GM12878 (cell line): ENCODE data around the gene PLXND1. TPM values are rescaled to one million over a fixed set of nuclear protein-coding genes. Genes with fewer than 3 reads are reported as not detected.
A peak's percentile ranks its signal among the peaks of the same experiment; 100 is the strongest.

Experiments
- ATAC-seq: fragments of 200-7000 bp; cut with Tn5 transposase; 3 replicates; pipeline ENCODE4 v1.9.1; 2020; ENCODE audit warnings: mild to moderate bottlenecking, moderate library complexity
- BruUV-seq: library from RNA; stranded (reverse); fragments of 400-500 nt; replicated peaks from 2 replicates; lab custom pipeline; 2021; lab: Mats Ljungman, UMichigan
- CTCF ChIA-PET: fragments of 300-600 bp; sonication (Branson Sonifier 250); formaldehyde crosslinking; extraction: SDS; loops from one replicate; lab custom pipeline; 2021; ENCODE audit warnings: inconsistent platforms; lab: Yijun Ruan, JAX
- POLR2A ChIA-PET: fragments of 350-600 bp; formaldehyde crosslinking; extraction: SDS; loops from one replicate; lab custom pipeline; 2021; ENCODE audit warnings: inconsistent platforms; lab: Charles Lee
- RAD21 ChIA-PET: fragments of 300-600 bp; sonication (Branson Sonifier 250); formaldehyde crosslinking; loops from one replicate; lab custom pipeline; 2023; ENCODE audit warnings: antibody characterized with exemption; ENCODE audit not compliant: unreplicated experiment; lab: Charles Lee
- SMC1A ChIA-PET: fragments of 300-600 bp; sonication (Branson Sonifier 250); formaldehyde crosslinking; loops from one replicate; lab custom pipeline; 2023; ENCODE audit not compliant: unreplicated experiment, uncharacterized antibody; lab: Charles Lee
- DNase-seq: peaks from one replicate; pipeline ENCODE4 v3.0.0-alpha.2; 2011; ENCODE audit warnings: low read depth, low spot score
- FAIRE-seq: peaks from 3 replicates; lab custom pipeline; 2011; peaks lifted over from hg19 to GRCh38; lab: Jason Lieb, UNC
- H2AFZ ChIP-seq: 2 replicates; pipeline ENCODE4 v1.6.0; 2011; ENCODE audit warnings: low read depth, low read length, control low read depth; ENCODE audit not compliant: control insufficient read depth
- H3K27ac ChIP-seq: 2 replicates; pipeline ENCODE4 v1.5.1; 2011; ENCODE audit warnings: control low read depth; ENCODE audit not compliant: control insufficient read depth, insufficient read depth
- H3K27me3 ChIP-seq, 2 experiments: replicated peaks in 1 of 2; 2 replicates each; pipeline versions ENCODE4 v1.6.0 to v1.6.1; 2011; ENCODE audit warnings: low read length in 1 of 2; ENCODE audit not compliant: control insufficient read depth in 2 of 2, insufficient read depth in 2 of 2
- H3K36me3 ChIP-seq, 2 experiments: 2 replicates each; pipeline ENCODE4 v1.5.1; 2011; ENCODE audit warnings: low read length in 1 of 2; ENCODE audit not compliant: control insufficient read depth in 2 of 2, insufficient read depth in 2 of 2
- H3K4me1 ChIP-seq: 2 replicates; pipeline ENCODE4 v1.6.1; 2011; ENCODE audit warnings: mild to moderate bottlenecking, low read length, moderate library complexity, mixed read lengths; ENCODE audit not compliant: control insufficient read depth, insufficient read depth
- H3K4me2 ChIP-seq: 2 replicates; pipeline ENCODE4 v1.6.0; 2011; ENCODE audit warnings: control low read depth; ENCODE audit not compliant: control insufficient read depth, insufficient read depth
- H3K4me3 ChIP-seq: fragments of 200-600 bp; sonication (generic); 2 replicates; pipeline ENCODE4 v1.5.1; 2016
- H3K79me2 ChIP-seq: 2 replicates; pipeline ENCODE4 v1.6.0; 2011; ENCODE audit warnings: low read length; ENCODE audit not compliant: control insufficient read depth, insufficient read depth
- H3K9ac ChIP-seq: 2 replicates; pipeline ENCODE4 v1.8.0; 2011; ENCODE audit warnings: low read length, control low read depth, mixed read lengths; ENCODE audit not compliant: control insufficient read depth, insufficient read depth
- H3K9me3 ChIP-seq: replicated peaks from 3 replicates; pipeline ENCODE4 v1.5.1; 2011; ENCODE audit warnings: mild to moderate bottlenecking, low read length; ENCODE audit not compliant: control insufficient read depth, insufficient read depth
- H4K20me1 ChIP-seq: 2 replicates; pipeline ENCODE4 v1.6.0; 2011; ENCODE audit not compliant: control insufficient read depth, insufficient read depth
- ATF7 ChIP-seq: fragments of 450-650 bp; IDR thresholded peaks from 2 replicates; pipeline ENCODE4 v1.6.1; 2016; ENCODE audit warnings: low read depth, mild to moderate bottlenecking
- BHLHE40 ChIP-seq, 2 experiments: fragments of 450-650 bp in 1 of 2; IDR thresholded peaks; 2 replicates each; pipeline ENCODE4 v1.6.1; 2011 to 2017; ENCODE audit warnings: low read depth in 2 of 2, borderline replicate concordance in 1 of 2, improper control_type of control experiment in 1 of 2, low read length in 1 of 2, mild to moderate bottlenecking in 1 of 2
- CBX5 ChIP-seq: sonication (generic); IDR thresholded peaks from 2 replicates; pipeline ENCODE4 v1.6.1; 2016; ENCODE audit warnings: low read depth, moderate library complexity, mild to moderate bottlenecking, inconsistent platforms
- FOS ChIP-seq: IDR thresholded peaks from 3 replicates; pipeline ENCODE4 v1.6.1; 2011; ENCODE audit warnings: borderline replicate concordance; ENCODE audit not compliant: insufficient read length; ENCODE audit errors: extremely low read depth
- GATAD2B ChIP-seq: fragments of 450-650 bp; conservative IDR thresholded peaks from 2 replicates; pipeline ENCODE4 v1.6.1; 2017; ENCODE audit warnings: low read depth, mild to moderate bottlenecking, moderate library complexity
- IKZF1 ChIP-seq: fragments of 450-650 bp; conservative IDR thresholded peaks from 2 replicates; pipeline ENCODE4 v1.6.1; 2017; ENCODE audit warnings: antibody characterized with exemption, mild to moderate bottlenecking
- JUNB ChIP-seq: IDR thresholded peaks from 2 replicates; pipeline ENCODE4 v1.6.1; 2016; ENCODE audit warnings: antibody characterized with exemption, mild to moderate bottlenecking
- MTA2 ChIP-seq: fragments of 450-650 bp; IDR thresholded peaks from 2 replicates; pipeline ENCODE4 v1.6.1; 2016; ENCODE audit warnings: low read depth, mild to moderate bottlenecking, moderate library complexity
- PAX5 ChIP-seq: IDR thresholded peaks from 2 replicates; pipeline ENCODE4 v1.6.1; 2011; ENCODE audit warnings: low read depth, low read length, borderline replicate concordance
- RB1 ChIP-seq: fragments of 450-650 bp; formaldehyde crosslinking; IDR thresholded peaks from 2 replicates; pipeline ENCODE4 v1.6.1; 2017; ENCODE audit warnings: mild to moderate bottlenecking, borderline replicate concordance
- WGBS: methylation state at CpG from one replicate; pipeline ENCODE4 v1.1.6; 2016; ENCODE audit warnings: low lambda C conversion rate; ENCODE audit not compliant: insufficient replicate concordance, insufficient coverage; ENCODE audit errors: missing lambda C conversion rate; 5-methylcytosine and 5-hydroxymethylcytosine counted together
- in situ Hi-C: fragments of 300-500 bp; cut with MboI; formaldehyde crosslinking; loops from 9 replicates; pipeline ENCODE4 v1.14.3; 2018; ENCODE audit warnings: mixed read lengths
- intact Hi-C: fragments of 100-400 bp; cut with micrococcal nuclease; formaldehyde crosslinking; loops from one replicate; pipeline ENCODE4 v1.14.2; 2022; ENCODE audit not compliant: unreplicated experiment
- polyA plus RNA-seq, 11 experiments: library from polyadenylated mRNA; depleted of rRNA in 4 of 11; unstranded in 6 of 11; stranded (reverse) in 5 of 11; fragments of >200 nt; fragmentation: Nextera tagmentation in 4 of 11; fragmentation: Illumina TruSeq in 1 of 11; extraction: Ambion mirVana in 4 of 11; extraction: Trizol in 1 of 11; gene quantifications; 1 replicate in 1 of 11; 2 replicates in 10 of 11; pipeline versions ENCODE4 v1.2.1 to v1.2.3, GENCODE V29; 2011 to 2016; ENCODE audit warnings: inconsistent platforms in 2 of 11, missing spikeins in 2 of 11, low read depth in 1 of 11
- total RNA-seq, 4 experiments: library from RNA; depleted of rRNA in 3 of 4; stranded (reverse); fragments of >200 nt in 3 of 4; fragmentation: Illumina TruSeq in 1 of 4; extraction: Trizol in 1 of 4; gene quantifications; 2 replicates each; pipeline versions ENCODE4 v1.2.1 to v1.2.3, GENCODE V29; 2013 to 2021
- TF ChIP-seq, protein P1 (sequence below): fragments of 450-650 bp; IDR thresholded peaks from 2 replicates; pipeline ENCODE4 v1.6.1; 2017; ENCODE audit warnings: borderline replicate concordance
- TF ChIP-seq, protein P2 (sequence below): IDR thresholded peaks from 2 replicates; pipeline ENCODE4 v1.6.1; 2011; ENCODE audit warnings: borderline replicate concordance, low read depth, mild to moderate bottlenecking, moderate library complexity, mixed read lengths, low read length; ENCODE audit not compliant: insufficient read depth; ENCODE audit errors: extremely low read length
- TF ChIP-seq, protein P3 (sequence below): IDR thresholded peaks from 2 replicates; pipeline ENCODE4 v1.6.1; 2011; ENCODE audit warnings: low read depth, low read length, improper control_type of control experiment, borderline replicate concordance
- TF ChIP-seq, protein P4 (sequence below): IDR thresholded peaks from 2 replicates; pipeline ENCODE4 v1.6.1; 2011; ENCODE audit warnings: mild to moderate bottlenecking, low read depth, low read length, moderate library complexity; ENCODE audit not compliant: insufficient replicate concordance
- TF ChIP-seq, protein P5 (sequence below): IDR thresholded peaks from 2 replicates; pipeline ENCODE4 v1.6.1; 2011; ENCODE audit warnings: low read depth, mild to moderate bottlenecking, low read length, moderate library complexity, borderline replicate concordance; ENCODE audit errors: extremely low read depth

PLXND1 gene
- total and polyA plus RNA-seq, 10 of the 15 experiments (the other 5 are each of a cell fraction or from before 2014, with no cell fraction given), result 0.01 to 2.3 (median 0.72) TPM; not detected in 7

DNA sequence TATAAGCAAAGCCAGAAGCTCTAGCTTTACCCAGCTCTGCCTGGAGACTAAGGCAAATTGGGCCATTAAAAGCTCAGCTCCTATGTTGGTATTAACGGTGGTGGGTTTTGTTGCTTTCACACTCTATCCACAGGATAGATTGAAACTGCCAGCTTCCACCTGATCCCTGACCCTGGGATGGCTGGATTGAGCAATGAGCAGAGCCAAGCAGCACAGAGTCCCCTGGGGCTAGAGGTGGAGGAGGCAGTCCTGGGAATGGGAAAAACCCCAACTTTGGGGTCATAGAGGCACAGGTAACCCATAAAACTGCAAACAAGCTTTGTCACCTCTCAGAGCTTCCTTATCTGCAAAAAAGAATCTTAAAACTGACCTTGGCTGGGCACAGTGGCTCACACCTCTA lies 71.4 kb downstream of the PLXND1 start (continued):
- TF ChIP-seq, protein P1, sequence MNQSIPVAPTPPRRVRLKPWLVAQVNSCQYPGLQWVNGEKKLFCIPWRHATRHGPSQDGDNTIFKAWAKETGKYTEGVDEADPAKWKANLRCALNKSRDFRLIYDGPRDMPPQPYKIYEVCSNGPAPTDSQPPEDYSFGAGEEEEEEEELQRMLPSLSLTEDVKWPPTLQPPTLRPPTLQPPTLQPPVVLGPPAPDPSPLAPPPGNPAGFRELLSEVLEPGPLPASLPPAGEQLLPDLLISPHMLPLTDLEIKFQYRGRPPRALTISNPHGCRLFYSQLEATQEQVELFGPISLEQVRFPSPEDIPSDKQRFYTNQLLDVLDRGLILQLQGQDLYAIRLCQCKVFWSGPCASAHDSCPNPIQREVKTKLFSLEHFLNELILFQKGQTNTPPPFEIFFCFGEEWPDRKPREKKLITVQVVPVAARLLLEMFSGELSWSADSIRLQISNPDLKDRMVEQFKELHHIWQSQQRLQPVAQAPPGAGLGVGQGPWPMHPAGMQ, result no peak

DNA sequence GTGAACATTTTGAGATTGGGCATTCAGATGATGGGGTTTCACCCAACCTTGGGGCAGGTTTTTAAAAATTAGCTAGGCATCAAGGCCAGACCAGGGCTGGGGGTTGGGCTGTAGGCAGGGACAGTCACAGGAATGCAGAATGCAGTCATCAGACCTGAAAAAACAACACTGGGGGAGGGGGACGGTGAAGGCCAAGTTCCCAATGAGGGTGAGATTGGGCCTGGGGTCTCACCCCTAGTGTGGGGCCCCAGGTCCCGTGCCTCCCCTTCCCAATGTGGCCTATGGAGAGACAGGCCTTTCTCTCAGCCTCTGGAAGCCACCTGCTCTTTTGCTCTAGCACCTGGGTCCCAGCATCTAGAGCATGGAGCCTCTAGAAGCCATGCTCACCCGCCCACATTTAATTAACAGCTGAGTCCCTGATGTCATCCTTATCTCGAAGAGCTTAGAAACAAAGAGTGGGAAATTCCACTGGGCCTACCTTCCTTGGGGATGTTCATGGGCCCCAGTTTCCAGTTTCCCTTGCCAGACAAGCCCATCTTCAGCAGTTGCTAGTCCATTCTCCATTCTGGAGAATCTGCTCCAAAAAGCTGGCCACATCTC lies 71.9 kb downstream of the PLXND1 start:
- BruUV-seq, result no TSS peak
- H3K4me1 ChIP-seq, result no peaks in the 10 kb centered on the region
- ChIA-PET POLR2A (interaction anchor here (0.6 to 1.5 kb wide), 3 partner anchors 13 to 141 kb away, joined by 3 to 5 read pairs (median 3); no protein-coding TSS in a partner anchor), SMC1A (interaction anchor here (1.8 kb wide), 1 partner anchor 9 kb away, joined by 11 read pairs; no protein-coding TSS in a partner anchor), CTCF (interaction anchor here (1.1 to 1.2 kb wide), 3 partner anchors 8 to 295 kb away, joined by 4 to 6 read pairs (median 5); no protein-coding TSS in a partner anchor), RAD21 (interaction anchor here (0.6 to 2.1 kb wide), 3 partner anchors 9 to 137 kb away, joined by 3 to 7 read pairs (median 3); no protein-coding TSS in a partner anchor)
- FAIRE-seq, result no peak
- H4K20me1 ChIP-seq, result no peaks in the 10 kb centered on the region
- H3K27ac ChIP-seq, result no peak overlapping the region
- 14% methylated on average over 4 of the region's 4 CpGs for WGBS
- no peak for DNase-seq
- no peak overlapping the region for H3K4me3 ChIP-seq
- intact Hi-C loops, result no loop called here
- no peaks in the 10 kb centered on the region; a peak in 1 of 4 replicates for H3K27me3 ChIP-seq
- ATAC-seq, result no peak
- H3K9me3 ChIP-seq, result no peaks in the 10 kb centered on the region
- no peaks in the 10 kb centered on the region for H3K79me2 ChIP-seq
- no peak overlapping the region for H2AFZ ChIP-seq
- TF ChIP-seq JUNB (no peak), IKZF1 (peak; percentile 48), GATAD2B (no peak), ATF7 (peak; percentile 33; the same call in 1 of the 2 replicates), CBX5 (no peak), MTA2 (no peak), FOS (no peak), RB1 (no peak), BHLHE40 (IDR thresholded peaks at IDR 0.05; ENCODE audit: borderline replicate concordance in 1 of 2, low read depth in 2 of 2, low read length in 1 of 2) (0 out of 4 replicates have a peak, but pooled peaks of 1 of the 2 experiments have one; percentile 13), PAX5 (no peak)
- TF ChIP-seq, protein P2, sequence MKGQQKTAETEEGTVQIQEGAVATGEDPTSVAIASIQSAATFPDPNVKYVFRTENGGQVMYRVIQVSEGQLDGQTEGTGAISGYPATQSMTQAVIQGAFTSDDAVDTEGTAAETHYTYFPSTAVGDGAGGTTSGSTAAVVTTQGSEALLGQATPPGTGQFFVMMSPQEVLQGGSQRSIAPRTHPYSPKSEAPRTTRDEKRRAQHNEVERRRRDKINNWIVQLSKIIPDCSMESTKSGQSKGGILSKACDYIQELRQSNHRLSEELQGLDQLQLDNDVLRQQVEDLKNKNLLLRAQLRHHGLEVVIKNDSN, result no peak
- TF ChIP-seq, protein P3, sequence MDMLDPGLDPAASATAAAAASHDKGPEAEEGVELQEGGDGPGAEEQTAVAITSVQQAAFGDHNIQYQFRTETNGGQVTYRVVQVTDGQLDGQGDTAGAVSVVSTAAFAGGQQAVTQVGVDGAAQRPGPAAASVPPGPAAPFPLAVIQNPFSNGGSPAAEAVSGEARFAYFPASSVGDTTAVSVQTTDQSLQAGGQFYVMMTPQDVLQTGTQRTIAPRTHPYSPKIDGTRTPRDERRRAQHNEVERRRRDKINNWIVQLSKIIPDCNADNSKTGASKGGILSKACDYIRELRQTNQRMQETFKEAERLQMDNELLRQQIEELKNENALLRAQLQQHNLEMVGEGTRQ, result no peak
- TF ChIP-seq, protein P4, sequence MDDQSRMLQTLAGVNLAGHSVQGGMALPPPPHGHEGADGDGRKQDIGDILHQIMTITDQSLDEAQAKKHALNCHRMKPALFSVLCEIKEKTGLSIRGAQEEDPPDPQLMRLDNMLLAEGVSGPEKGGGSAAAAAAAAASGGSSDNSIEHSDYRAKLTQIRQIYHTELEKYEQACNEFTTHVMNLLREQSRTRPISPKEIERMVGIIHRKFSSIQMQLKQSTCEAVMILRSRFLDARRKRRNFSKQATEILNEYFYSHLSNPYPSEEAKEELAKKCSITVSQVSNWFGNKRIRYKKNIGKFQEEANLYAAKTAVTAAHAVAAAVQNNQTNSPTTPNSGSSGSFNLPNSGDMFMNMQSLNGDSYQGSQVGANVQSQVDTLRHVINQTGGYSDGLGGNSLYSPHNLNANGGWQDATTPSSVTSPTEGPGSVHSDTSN, result no peak
- TF ChIP-seq, protein P5, sequence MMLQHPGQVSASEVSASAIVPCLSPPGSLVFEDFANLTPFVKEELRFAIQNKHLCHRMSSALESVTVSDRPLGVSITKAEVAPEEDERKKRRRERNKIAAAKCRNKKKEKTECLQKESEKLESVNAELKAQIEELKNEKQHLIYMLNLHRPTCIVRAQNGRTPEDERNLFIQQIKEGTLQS, result no peak
- TF ChIP-seq, all 136 proteins: peak for 3
- no peak overlapping the region for H3K9ac ChIP-seq
- H3K4me2 ChIP-seq, result no peak overlapping the region
- no peaks in the 10 kb centered on the region for H3K36me3 ChIP-seq
- in situ Hi-C loops, result no loop called here
